ENCODE data around the gene FAM20C.
"Not testable (repeated sequence)": the region's sequence is repeated elsewhere in the genome, so short reads cannot be mapped to it uniquely, and the experiment has no call there.

FAM20C gene

GRCh38 chr7:174716-175115, 17.7 kb upstream of the FAM20C start:
- DNase-seq, result no peak

DNA sequence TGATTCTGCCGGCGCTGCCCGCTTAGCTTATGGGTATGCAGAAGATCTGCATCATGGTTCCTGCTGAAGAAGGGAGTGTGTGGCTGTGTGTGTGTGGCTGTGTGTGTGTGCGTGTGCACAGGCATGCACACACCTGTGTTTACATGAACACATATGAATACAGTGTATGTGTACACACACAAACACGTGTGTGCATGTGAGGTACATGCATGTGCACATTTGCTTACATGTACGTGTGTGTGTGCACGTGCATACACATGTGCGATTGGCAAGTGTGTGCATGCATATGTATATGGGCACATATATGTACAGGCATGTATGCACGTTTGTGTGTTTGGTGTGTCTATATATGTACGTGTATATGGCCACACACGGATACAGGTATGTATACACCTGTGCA, 16.4 kb upstream of the FAM20C start:
- DNase-seq, result no peak

DNA sequence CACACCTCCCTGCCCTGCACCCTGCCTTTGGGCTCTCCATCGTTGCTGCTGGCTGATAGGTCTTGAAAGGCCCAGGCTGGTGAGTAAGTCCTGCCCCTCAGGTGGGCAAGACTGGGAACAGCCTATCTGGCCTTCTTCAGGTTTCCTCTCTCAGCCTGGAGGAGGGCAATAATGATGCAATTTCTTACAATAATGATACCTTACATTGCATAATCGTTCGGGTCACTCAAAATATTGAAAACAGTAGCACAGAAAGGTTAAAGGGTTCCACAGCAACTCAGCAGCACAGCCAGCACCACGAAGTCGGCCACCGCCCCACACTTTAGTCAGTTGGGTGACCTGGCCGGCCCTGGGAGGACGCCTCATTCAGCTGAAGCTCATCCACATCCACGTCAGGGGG, 16.0 kb upstream of the FAM20C start:
- DNase-seq, result no peak

GRCh38 chr7:176786-177459, 15.4 kb upstream of the FAM20C start:
- DNase-seq, result no peak

DNA sequence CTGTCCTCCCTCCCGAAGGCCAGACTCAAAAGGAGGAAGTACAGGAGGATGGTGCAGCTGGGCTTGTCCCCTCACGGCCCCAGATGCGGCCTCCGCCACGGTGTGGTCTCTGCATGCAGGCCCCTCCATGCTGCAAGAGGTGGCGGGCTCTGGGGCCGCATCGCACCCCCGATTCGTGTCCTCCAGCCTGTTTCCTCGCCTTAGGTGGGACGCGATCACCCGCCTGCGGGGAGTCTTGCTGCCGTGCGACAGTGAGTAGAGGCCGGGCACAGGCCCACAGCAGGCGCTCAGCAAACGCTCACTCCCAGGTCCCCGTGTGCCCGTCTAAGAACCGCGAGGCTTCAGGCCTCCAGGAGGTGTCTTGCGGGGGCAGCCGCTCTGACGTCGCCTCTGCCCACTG, 13.9 kb upstream of the FAM20C start:
- no peak for DNase-seq

- no peak for DNase-seq
These were observed 13.1 kb upstream of the FAM20C start for GRCh38 chr7:179209-179681.

DNA sequence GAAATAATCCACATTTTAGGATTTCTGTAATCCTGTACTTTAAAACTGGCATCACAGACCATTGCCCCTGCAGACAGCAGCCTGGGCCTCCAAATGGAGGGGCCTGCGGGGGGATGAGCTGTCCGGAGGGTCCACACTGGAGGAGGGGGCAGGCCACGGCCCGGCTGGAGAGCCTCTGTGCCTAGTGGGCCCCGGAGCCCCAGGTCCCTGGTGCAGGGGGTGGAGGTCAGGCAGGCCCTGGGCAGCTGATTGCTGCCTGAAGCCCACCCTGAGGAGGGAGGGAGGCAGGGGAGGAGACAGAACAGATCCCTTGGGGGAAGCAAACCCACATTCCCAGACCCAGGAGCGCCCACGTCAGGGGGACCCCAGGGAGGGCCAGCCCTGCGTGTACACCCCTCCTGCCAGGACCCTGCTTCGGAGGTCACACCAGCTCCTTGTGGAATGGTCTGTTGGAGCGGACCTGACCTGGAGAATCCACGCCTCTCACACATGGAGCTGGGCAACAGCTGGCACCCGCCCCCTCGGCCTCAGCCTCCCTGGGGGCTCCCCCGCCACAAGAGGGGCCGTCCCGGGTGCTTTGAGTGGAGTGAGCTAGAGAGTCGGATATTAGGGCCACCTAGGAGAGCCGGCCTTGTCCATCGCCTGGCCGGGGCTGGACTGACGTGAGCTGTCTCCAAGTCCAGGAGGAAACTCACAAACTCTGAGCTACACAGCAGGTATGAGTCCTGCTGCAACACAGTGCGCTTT, 12.2 kb upstream of the FAM20C start:
- no peak for DNase-seq

DNA sequence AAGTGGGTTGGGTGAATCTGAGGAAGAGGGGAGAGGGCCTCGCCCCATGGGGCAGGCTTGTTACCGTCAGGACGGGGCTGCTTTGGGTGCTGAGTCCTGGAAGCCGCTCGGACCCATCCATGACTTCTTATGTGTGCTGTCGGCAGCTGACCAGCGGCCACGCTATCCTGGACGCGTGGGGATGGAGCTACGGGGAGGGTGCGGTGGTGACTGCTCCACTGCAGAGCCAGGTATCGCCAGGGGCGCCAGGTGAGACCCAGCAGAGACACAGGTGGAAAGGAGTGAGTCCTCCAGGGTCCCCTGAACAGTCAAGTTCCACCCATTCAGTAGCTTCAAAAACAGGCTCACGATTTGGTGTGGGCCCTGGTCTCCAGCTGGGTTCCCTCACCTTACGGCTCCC, 10.6 kb upstream of the FAM20C start:
- DNase-seq, result no peak

- DNase-seq, result not testable (repeated sequence)
These were observed 9.9 kb upstream of the FAM20C start for GRCh38 chr7:182502-182901.

DNA sequence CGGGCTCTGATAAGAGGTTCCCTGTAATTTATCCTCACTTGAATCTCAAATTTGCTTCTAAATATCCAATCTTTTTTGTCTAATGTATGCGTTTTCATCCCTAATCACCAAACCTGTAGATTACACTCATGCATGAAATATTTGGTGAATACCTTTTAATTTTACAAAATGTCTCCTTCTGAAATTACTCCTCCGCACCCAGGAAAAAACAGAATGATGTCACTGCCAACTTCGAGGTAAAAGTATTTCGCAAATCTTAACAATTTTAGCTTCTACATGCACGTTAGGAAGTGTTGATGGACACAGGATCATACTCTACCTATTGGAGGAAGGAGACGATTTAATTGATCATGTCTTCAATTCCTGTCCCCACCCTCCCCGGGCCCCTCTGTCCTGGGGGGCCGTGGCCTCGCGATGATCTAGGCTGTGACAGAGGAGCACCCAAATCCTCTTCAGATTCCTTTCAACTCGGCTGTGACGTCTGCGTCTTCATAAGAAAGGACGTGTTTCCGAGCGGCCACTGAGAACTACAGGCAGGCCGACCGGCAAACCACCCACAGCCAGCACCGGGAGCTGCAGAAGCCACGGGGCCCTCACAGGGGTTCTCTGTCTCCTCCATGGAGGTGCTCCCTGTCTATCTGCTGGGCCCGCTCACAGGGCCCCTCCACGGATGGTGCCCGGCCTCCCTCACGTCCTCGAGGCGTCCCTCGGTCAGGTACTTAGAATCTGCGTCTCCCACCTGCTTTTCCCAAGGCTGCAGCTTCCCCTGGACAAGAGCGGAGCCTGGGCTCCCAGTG, 8.7 kb upstream of the FAM20C start:
- DNase-seq, result no peak

GRCh38 chr7:184294-185264, 7.8 kb upstream of the FAM20C start:
- DNase-seq, result no peak

DNA sequence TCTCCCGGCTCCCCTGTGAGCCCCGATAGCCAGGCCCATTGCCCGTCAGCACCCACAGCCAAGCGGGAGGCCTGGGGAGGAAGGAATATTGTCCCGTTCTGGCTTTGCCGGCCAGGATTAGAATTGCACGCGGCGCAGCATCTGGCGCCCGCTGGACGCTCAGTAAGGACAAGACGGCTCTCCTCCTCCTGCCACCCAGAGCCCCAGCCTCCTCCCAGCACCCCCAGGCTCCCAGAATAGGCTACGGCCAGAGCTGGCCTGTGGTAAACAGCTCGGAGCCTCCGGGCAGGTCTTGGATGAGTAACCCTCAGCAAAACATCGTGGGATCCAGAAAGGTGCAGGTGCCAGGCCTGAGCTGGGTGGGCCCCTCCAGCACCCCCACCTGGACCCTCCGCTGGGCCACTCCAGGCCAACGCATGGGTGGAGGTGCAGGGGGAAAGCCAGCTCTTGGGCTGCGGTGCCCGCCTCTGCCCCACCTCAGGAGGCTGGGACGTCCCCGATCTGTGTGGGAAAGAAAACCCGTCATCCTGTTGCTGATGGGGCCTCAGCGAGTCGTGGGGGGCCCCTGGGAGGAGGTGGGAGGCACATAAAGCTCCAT, 5.8 kb upstream of the FAM20C start:
- no peak for DNase-seq

DNA sequence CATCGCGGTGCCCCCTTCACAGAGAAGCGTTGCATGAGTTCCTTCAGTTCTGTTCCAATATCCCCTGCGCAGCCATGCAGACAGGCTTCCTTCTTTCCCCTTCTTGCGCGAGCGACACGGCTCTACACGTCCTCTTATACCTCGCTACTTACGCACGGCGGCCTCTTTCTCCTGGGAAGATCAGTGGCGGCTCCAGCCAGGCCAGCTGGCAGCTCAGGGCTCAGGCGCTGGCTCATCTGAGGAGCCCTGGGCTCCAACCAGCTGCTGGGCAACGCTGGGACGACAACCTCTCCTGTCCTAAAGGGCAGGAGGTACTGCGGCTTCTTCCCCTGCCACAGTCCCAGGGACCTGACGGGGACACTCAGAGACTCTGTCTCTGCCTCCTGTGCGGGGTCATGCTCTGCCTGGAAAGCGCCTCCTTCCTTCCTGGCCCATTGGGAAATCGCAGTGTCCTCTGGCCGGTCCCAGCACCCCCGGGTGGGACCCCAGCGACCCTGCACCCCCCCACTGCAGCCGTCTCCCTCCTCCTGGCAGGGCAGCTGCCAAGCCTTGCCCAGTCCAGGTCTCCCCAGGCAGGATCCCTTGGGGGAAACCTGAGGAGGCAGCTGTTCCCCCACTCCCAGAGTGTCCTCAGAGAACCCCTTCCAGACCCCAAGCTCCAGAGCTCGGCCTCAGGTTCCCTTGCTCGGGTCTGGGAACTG, 5.0 kb upstream of the FAM20C start:
- no peak for DNase-seq

DNA sequence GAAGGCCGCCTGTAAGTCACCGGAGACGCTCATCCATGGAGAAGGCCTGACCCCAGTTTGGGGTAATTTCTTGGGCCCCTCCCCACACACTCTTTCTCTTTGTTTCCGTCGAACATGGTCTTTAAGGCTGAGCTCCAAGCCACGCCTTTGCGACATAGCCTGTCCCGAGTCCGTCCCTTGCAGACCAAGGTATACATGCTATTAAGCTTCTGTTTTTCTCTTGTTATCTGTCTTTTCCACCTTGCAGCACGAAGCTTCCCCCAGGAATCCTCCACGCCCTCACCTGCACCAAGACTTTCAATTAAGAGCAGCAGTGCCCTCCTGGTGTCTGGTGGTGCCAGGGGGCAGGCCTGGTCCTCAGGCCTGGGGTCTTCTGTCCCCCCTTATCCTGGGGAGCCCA, 4.2 kb upstream of the FAM20C start:
- no peak for DNase-seq

GRCh38 chr7:188727-189500, 3.5 kb upstream of the FAM20C start:
- DNase-seq, result no peak

GRCh38 chr7:189719-190118, 2.7 kb upstream of the FAM20C start:
- DNase-seq, result no peak

DNA sequence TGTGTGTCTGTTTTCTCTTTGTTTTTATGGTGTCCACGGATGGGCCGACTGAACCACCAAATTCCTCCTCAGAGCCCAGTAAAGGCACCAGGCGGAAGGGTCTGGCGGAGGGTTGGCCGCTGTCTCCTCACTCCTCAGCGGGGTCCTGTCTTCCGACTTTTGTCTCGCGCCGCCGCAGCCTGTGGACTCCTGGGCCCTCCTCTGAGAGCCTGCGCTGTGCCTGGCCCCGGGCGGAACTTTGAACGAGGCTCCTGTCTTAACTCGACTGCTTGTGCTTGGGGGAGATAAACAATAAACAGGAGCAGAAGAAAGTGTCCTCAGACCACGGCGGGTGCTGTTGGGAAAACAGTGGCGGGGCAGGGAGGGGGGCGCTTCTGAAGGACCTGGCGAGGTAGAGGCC, 2.2 kb upstream of the FAM20C start:
- no peak for DNase-seq

GRCh38 chr7:191105-191980, 1.0 kb upstream of the FAM20C start:
- no peak for DNase-seq

DNA sequence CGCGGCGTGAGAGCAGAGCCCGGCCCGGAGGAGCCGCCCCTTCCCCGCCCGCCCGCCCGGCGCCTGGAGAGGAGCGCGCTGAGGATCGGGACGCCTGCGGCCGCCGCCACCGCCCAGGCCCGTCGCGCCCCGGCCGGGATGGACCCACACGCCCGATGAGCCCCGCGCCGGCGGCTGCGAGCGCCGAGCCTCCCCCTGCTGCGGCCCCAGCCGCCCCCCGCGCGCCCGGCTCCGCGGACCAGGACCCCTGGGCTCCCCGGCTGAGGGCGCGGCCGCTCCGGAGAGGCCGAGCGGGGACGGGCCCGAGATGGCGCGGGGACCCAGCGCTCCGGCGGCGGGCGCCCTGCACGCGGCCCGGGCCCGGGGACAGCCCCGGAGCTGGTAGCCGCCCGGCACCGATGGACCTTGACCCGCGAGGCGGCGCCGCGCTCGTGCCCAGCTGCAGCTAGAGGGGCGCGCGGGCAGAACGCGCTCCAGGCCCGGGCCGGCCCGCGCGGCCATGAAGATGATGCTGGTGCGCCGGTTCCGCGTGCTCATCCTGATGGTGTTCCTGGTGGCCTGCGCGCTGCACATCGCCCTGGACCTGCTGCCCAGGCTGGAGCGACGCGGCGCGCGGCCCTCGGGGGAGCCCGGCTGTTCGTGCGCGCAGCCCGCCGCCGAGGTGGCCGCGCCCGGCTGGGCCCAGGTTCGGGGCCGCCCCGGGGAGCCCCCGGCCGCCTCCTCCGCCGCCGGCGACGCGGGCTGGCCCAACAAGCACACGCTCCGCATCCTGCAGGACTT, 520 bp downstream of the FAM20C start:
- no peak for DNase-seq

Data from CD4-positive, alpha-beta T cell treated with Interleukin-4 for 4 hours (primary cell).